ENCODE results near the gene PPP1R16B.
"Not testable (repeated sequence)": the region's sequence is repeated elsewhere in the genome, so short reads cannot be mapped to it uniquely, and the experiment has no call there.

PPP1R16B gene

GRCh38 chr20:38855356-38855755, 49.9 kb downstream of the PPP1R16B start:
- DNase-seq = no peak

GRCh38 chr20:38856570-38856969, 51.1 kb downstream of the PPP1R16B start:
- DNase-seq = no peak

GRCh38 chr20:38857703-38858102, 52.2 kb downstream of the PPP1R16B start:
- no peak for DNase-seq

- no peak for DNase-seq
Observed at GRCh38 chr20:38859070-38859690, 53.7 kb downstream of the PPP1R16B start.

- not testable (repeated sequence) for DNase-seq
Observed at GRCh38 chr20:38859857-38860256, 54.4 kb downstream of the PPP1R16B start.

GRCh38 chr20:38861071-38861401, 55.5 kb downstream of the PPP1R16B start:
- no peak for DNase-seq

- DNase-seq = no peak
Observed at GRCh38 chr20:38862226-38862625, 56.7 kb downstream of the PPP1R16B start.

GRCh38 chr20:38863024-38863851, 57.7 kb downstream of the PPP1R16B start:
- peak; percentile 68 for DNase-seq

- no peak for DNase-seq
Observed at GRCh38 chr20:38864662-38865061, 59.2 kb downstream of the PPP1R16B start.

GRCh38 chr20:38866265-38867061, 61.0 kb downstream of the PPP1R16B start:
- DNase-seq = no peak

GRCh38 chr20:38867062-38867359, 61.5 kb downstream of the PPP1R16B start:
- no peak for DNase-seq

GRCh38 chr20:38870733-38871559, 65.4 kb downstream of the PPP1R16B start:
- DNase-seq = peak; percentile 66

GRCh38 chr20:38871560-38871953, 66.1 kb downstream of the PPP1R16B start:
- no peak for DNase-seq

- DNase-seq = no peak
Observed at GRCh38 chr20:38872036-38872435, 66.5 kb downstream of the PPP1R16B start.

GRCh38 chr20:38872491-38873049, 67.1 kb downstream of the PPP1R16B start:
- peak; percentile 37 for DNase-seq

GRCh38 chr20:38873050-38873581, 67.6 kb downstream of the PPP1R16B start:
- DNase-seq = peak; percentile 94

- DNase-seq = peak; percentile 71
Observed at GRCh38 chr20:38874460-38875174, 69.1 kb downstream of the PPP1R16B start.

- DNase-seq = peak; percentile 92
Observed at GRCh38 chr20:38875175-38875993, 69.9 kb downstream of the PPP1R16B start.

GRCh38 chr20:38877483-38877882, 72.0 kb downstream of the PPP1R16B start:
- DNase-seq = no peak

GRCh38 chr20:38878866-38879265, 73.4 kb downstream of the PPP1R16B start:
- no peak for DNase-seq

Data from activated CD4-positive, alpha-beta T cell treated with anti-CD3 and anti-CD28 coated beads, Interleukin-2, amount 50 U/mL, for 16 hours (primary cell).